Neural progenitor cell (in vitro differentiated cells): ENCODE data around the gene SCARF2.

Source experiments
- EZH2phosphoT487 ChIP-seq: fragments of 200-600 bp; sonication (generic); IDR thresholded peaks from 2 replicates; pipeline ENCODE4 v1.6.1; 2017; ENCODE audit warnings: antibody characterized with exemption
- TF ChIP-seq, protein P1 (sequence below): fragments of 200-600 bp; sonication (generic); IDR thresholded peaks from 2 replicates; pipeline ENCODE4 v1.5.1; 2017; ENCODE audit warnings: antibody characterized with exemption, mild to moderate bottlenecking

DNA sequence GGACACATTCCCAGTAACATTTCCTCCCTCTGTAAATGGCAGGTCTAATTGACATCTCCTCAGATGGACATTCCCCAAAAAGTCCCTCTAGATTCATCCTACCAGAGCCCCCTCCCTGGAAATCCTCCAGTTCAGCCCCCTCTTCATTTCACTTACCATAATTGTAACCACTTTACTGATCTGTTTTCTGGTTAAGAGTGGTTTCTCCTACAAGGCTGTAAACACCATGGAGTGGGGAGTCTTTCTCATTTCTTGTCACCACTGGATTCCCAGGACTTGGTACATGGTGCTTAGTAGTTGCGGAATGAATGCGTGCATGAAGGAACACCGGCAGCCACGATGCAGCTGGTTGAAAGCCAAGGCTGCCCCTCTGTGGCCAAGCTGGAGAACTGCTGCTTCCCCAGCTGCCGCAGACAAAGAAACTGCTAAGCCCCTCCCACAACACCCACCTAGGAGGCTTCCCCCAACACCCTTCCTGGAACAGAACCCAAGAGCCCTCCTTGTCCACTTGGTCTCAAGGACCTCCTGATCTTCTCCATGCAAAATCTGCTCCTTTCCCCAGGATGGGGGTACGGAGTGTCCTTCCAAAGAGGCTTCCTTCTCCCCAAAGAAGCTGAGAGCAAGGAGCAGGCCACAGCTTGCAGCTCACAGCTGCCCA, 18.6 kb upstream of the SCARF2 start:
- TF ChIP-seq, protein P1, sequence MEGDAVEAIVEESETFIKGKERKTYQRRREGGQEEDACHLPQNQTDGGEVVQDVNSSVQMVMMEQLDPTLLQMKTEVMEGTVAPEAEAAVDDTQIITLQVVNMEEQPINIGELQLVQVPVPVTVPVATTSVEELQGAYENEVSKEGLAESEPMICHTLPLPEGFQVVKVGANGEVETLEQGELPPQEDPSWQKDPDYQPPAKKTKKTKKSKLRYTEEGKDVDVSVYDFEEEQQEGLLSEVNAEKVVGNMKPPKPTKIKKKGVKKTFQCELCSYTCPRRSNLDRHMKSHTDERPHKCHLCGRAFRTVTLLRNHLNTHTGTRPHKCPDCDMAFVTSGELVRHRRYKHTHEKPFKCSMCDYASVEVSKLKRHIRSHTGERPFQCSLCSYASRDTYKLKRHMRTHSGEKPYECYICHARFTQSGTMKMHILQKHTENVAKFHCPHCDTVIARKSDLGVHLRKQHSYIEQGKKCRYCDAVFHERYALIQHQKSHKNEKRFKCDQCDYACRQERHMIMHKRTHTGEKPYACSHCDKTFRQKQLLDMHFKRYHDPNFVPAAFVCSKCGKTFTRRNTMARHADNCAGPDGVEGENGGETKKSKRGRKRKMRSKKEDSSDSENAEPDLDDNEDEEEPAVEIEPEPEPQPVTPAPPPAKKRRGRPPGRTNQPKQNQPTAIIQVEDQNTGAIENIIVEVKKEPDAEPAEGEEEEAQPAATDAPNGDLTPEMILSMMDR: peak; percentile 89
- no peak for TF ChIP-seq EZH2phosphoT487
